HG02610 (cell line): Measurements from ENCODE around the gene CHAT.

ENCODE experiments used
- ATAC-seq: cut with Tn5 transposase; IDR thresholded peaks from one replicate; pipeline ENCODE4 v1.9.1; 2021; ENCODE audit warnings: mild to moderate bottlenecking, moderate library complexity; ENCODE audit not compliant: unreplicated experiment

CHAT gene

DNA sequence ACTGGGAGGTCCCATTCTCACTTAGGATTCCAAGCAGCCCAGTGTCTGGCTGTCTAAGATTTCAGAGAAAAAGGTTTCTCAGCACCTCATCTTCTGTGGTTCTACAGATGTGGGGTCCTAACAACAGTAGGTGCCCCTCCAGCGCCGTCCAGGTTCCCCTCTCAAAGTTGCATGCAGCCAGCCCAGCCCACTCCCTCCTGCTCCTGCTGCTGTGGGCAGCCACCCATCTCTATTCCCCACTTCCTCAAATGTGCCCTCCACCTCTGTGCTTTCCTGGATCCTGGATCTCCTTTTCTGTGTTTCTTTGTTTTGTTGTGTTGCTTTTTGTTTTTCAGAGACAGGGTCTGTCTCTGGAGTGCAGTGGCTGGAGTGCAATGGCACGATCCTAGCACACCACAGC lies 17.0 kb upstream of the CHAT start:
- ATAC-seq, result no peak

- ATAC-seq, result no peak
Measured at GRCh38 chr10:49597426-49598163, 16.2 kb upstream of the CHAT start.

- no peak for ATAC-seq
Measured at GRCh38 chr10:49598164-49598856, 15.5 kb upstream of the CHAT start.

GRCh38 chr10:49598986-49599385 lies 14.9 kb upstream of the CHAT start:
- no peak for ATAC-seq

DNA sequence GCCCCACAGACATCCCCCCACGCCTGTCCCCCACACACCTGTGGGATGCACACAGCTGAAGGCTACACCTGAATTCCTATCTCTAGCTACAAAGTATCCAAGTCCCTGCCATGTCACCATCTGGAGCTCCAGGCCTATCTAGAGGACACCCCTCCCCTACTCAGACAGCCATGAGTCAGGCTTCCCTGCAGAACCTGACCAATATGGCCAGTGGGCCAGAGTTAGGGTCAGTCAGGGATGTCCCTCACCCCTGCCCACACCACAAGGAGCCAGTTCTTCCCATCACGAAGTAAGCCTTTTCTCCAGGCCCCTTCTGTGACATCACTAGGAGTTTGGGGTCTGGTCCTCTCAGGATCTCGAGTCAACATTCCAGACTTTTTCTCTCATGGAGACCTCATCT lies 14.3 kb upstream of the CHAT start:
- no peak for ATAC-seq

- no peak for ATAC-seq
Measured at GRCh38 chr10:49600046-49600445, 13.8 kb upstream of the CHAT start.

- ATAC-seq, result no peak
Measured at GRCh38 chr10:49600781-49601400, 12.9 kb upstream of the CHAT start.

DNA sequence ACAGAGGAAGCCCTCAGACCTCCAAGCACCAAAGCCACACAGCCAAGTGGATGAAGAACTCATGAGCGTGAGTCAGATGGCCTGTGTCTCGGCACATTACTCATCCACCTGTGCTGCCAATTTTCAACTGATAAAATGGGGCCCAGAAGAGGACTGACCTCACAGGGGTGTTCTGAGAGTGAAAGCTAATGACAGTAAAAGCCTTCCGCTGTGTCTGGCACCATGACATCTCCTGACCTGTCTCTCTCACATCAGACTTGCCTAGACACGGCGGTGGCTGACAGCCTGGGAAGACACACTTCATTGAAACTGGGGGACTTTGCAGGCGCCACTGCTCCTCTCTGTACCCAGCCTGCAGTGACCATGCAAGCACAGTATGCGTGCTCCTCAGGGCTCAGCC lies 12.0 kb upstream of the CHAT start:
- ATAC-seq, result no peak

- no peak for ATAC-seq
Measured at GRCh38 chr10:49602380-49603023, 11.3 kb upstream of the CHAT start.

DNA sequence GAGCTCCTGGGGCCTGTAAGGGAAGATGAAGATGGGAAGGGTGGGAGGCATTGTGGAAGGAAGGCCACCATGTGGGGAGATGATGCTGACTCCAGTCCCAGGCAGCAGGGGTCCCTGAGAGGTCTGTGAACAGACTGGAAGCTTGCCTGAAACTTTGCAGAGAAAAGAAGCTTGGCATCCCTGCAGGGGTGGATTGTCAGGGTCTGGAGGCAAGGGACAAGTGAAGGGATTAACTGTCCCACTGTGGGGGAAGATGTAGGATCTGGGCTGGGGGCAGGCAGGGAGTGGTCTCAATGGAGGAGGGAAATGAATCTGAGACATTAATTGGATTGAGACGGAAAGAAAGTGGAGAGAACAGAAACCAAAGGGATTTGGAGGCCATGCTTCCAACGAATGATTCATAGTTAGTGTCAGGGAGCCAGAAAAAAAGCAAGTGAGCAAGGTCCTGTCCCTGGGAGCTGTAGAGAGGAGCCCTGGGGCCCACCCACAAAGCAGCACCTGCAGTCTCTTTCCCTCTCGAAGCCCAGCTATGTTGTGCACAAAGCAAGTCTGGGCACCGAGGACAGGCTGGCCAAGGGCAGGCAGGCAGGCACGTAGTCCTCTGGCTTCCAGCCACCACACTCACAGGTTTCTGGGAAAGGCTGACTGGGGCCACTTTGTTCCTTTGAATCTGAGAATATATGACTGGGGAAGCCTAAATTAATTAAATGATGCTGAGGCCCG lies 8.5 kb upstream of the CHAT start:
- no peak for ATAC-seq

DNA sequence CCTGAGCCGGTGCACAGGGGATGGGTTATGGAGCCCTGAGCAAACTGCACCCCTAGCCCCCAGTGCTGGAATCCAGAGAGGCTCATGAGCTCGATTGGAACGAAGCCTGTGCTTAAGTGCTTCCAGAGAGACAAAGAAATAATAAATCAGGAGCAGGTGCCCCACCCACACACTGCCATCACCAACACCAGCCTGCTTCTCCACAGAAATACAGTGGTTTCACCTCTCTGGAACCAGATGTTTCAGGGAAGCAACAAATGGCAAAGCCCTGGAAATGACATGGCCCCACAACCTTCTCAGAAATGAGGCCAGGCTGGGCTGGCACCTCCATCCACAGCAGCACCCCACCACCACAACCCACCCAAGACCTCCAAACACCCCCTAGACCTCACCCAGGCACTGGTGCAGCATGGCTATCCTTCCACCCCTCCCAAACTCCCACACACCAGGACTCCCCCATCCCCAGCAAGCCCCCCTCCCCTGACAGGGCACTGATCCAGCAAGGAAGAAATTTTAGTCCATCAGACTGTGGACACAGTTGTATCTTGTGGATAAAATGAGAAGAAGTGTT lies 7.8 kb upstream of the CHAT start:
- ATAC-seq, result no peak

GRCh38 chr10:49606981-49607535 lies 6.8 kb upstream of the CHAT start:
- no peak for ATAC-seq

- no peak for ATAC-seq
Measured at GRCh38 chr10:49608166-49609005, 5.5 kb upstream of the CHAT start.

DNA sequence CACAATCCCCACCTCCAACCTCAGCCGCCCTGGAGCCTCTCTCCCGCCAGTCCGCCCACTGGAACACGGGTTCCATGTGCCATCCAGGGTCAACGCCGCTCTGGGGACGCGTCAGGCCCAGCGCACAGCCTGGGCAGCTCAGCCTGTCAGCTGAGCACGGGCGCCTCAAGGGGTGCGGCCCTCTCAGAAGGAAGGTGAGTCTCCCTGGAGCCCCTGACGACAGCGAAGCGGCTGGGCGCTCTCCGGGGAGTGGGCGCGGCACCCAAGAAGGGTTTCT lies 4.9 kb upstream of the CHAT start:
- no peak for ATAC-seq

DNA sequence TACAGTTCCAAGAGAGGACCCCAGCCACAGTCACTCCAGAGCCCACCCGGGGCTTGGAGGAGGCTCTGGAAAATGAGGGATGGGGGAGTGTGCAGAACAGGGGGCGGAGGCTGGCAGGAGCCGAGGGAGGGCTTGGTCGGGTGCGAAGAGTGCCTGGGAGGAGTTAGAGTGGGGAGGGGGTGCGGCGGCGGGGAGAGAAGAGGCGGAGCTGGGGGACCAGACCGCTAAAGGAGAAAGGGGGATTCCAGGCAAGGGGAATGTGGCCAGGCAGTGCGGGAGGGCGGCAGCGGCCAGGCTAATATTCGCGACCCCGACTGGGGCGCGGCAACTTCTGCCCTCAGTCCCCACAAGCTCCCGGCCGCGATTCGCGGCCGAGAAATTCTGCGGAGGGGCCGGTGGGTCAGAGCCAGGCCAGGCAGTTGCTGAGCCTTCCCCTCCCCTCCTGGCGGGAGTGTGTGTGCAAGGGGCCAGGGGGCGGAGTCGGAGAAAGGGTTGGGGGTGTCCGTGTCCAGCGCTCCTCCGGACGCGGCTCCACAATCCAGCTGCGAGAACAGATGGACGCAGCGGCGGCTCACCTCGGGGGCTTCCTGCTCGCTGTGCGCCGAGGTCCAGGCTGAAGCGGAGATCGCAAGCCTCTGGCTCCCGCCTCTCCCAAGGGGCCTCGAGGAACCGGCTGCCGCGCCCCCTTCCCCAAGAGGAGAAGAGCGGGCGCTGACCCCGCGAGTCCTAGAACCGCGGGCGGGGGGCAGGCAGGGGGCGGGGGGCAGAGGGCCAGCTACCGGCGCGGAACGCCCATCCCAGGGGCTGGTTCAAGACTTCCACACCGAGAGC lies 4.3 kb upstream of the CHAT start:
- no peak for ATAC-seq

DNA sequence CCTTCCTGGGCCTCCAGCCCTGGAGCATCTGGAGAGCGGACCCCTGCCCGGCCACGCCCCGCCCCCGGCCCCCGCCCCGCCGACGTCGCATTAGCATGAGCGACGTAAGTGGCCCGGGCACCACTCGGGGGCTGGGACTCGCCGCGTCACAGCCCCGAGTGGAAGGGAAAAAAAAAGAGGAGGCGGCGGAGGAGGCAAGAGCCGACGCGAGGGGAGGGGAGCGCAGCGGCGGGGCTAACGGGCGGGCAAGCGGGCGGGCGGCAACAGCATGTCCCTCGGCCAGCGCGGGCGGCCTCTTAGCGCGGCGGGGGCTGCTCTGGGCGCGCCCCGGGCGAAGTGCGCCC lies 3.8 kb upstream of the CHAT start, which contains the start of gene SLC18A3:
Gene SLC18A3 (plus strand): TSS at position 197 of the 344 bp plus-strand sequence. CDS start 431 bp downstream, outside the sequence.
- ATAC-seq, result no peak

GRCh38 chr10:49610458-49611165 lies 3.2 kb upstream of the CHAT start:
- no peak for ATAC-seq

GRCh38 chr10:49611166-49611815 lies 2.5 kb upstream of the CHAT start:
- no peak for ATAC-seq
